Measurements from ENCODE around the gene HSPE1. TPM values are rescaled to one million over a fixed set of nuclear protein-coding genes. Genes with fewer than 3 reads are reported as not detected.
"Not testable (repeated sequence)": the region's sequence is repeated elsewhere in the genome, so short reads cannot be mapped to it uniquely, and the experiment has no call there.

Gene HSPE1
- total RNA-seq, 3 donors from 2014 or later (not counting 1 experiment from before 2014, with no cell fraction given) = 47.6 to 70.7 (median 50.7) TPM

- Mint-ChIP-seq H3K27ac (peak overlapping the region; percentile 35 to 41), H3K36me3 (peaks cover 12% of the 10 kb centered on the region)
These were observed 28.0 kb upstream of the HSPE1 start for GRCh38 chr2:197472166-197472565.

GRCh38 chr2:197477797-197478196, 22.4 kb upstream of the HSPE1 start:
- no peak overlapping the region for H3K27ac ChIP-seq (ENCODE audit: low read length)
- H3K27me3 ChIP-seq (ENCODE audit: control insufficient read depth, insufficient read depth, low read length) = no peaks in the 10 kb centered on the region
- peak overlapping the region in 1 of 2 donors; percentile 66 for H3K27ac Mint-ChIP-seq
- no peak for DNase-seq
- no peak for ATAC-seq
- no peaks in the 10 kb centered on the region for H3K4me1 ChIP-seq (ENCODE audit: control insufficient read depth, insufficient read depth, low read length)
- H3K27me3 Mint-ChIP-seq (ENCODE audit: low read depth in 2 of 2) = no peaks in the 10 kb centered on the region
- peaks cover 13% of the 10 kb centered on the region for H3K36me3 Mint-ChIP-seq
- no peak overlapping the region for H3K4me3 ChIP-seq (ENCODE audit: low read length)
- TF ChIP-seq CTCF (IDR thresholded peaks at IDR 0.05) = no peak
- H3K4me1 Mint-ChIP-seq = peaks cover 0 to 9% of the 10 kb centered on the region in 2 donors
- intact Hi-C loops (cut with micrococcal nuclease) = no loop called here
- WGBS (ENCODE audit: insufficient coverage) = 97% methylated on average over 3 of the region's 3 CpGs
- no peaks in the 10 kb centered on the region for H3K9me3 ChIP-seq (ENCODE audit: control insufficient read depth, insufficient read depth, low read length)
- H3K9me3 Mint-ChIP-seq = no peaks in the 10 kb centered on the region
- peaks cover 60% of the 10 kb centered on the region for H3K36me3 ChIP-seq (ENCODE audit: control insufficient read depth, insufficient read depth, low read length)
- H3K4me3 Mint-ChIP-seq = no peak overlapping the region

More at GRCh38 chr2:197472166-197472565, 28.0 kb upstream of the HSPE1 start:
- no peaks in the 10 kb centered on the region for H3K27me3 ChIP-seq (ENCODE audit: control insufficient read depth, insufficient read depth, low read length)
- Mint-ChIP-seq H3K4me3 (no peak overlapping the region), H3K27me3 (ENCODE audit: low read depth in 2 of 2) (no peaks in the 10 kb centered on the region), H3K4me1 (peaks cover 0 to 10% of the 10 kb centered on the region in 2 donors), H3K9me3 (no peaks in the 10 kb centered on the region)
- no peaks in the 10 kb centered on the region for H3K4me1 ChIP-seq (ENCODE audit: control insufficient read depth, insufficient read depth, low read length)
- no peak overlapping the region for H3K27ac ChIP-seq (ENCODE audit: low read length)
- WGBS (ENCODE audit: insufficient coverage) = 95% methylated on average over 4 of the region's 5 CpGs
- intact Hi-C loops (cut with micrococcal nuclease) = no loop called here
- H3K36me3 ChIP-seq (ENCODE audit: control insufficient read depth, insufficient read depth, low read length) = peaks cover 77% of the 10 kb centered on the region
- TF ChIP-seq CTCF (IDR thresholded peaks at IDR 0.05) = no peak
- DNase-seq (no peak), ATAC-seq (no peak)
- no peak overlapping the region for H3K4me3 ChIP-seq (ENCODE audit: low read length)
- no peaks in the 10 kb centered on the region for H3K9me3 ChIP-seq (ENCODE audit: control insufficient read depth, insufficient read depth, low read length)

GRCh38 chr2:197480165-197481036, 19.8 kb upstream of the HSPE1 start:
- TF ChIP-seq CTCF (IDR thresholded peaks at IDR 0.05) = no peak
- H3K27ac Mint-ChIP-seq = peak overlapping the region in 1 of 2 donors; percentile 8
- H3K36me3 ChIP-seq (ENCODE audit: control insufficient read depth, insufficient read depth, low read length) = peaks cover 40% of the 10 kb centered on the region
- no peaks in the 10 kb centered on the region for H3K27me3 ChIP-seq (ENCODE audit: control insufficient read depth, insufficient read depth, low read length)
- WGBS (ENCODE audit: insufficient coverage) = 97% methylated on average over 9 of the region's 9 CpGs
- intact Hi-C loops (cut with micrococcal nuclease) = no loop called here
- H3K9me3 Mint-ChIP-seq = no peaks in the 10 kb centered on the region
- peak in 1 of 3 donors; percentile 12 for ATAC-seq
- peaks cover 11% of the 10 kb centered on the region for H3K36me3 Mint-ChIP-seq
- H3K4me3 ChIP-seq (ENCODE audit: low read length) = no peak overlapping the region
- H3K9me3 ChIP-seq (ENCODE audit: control insufficient read depth, insufficient read depth, low read length) = peaks cover 8% of the 10 kb centered on the region
- peaks cover 0 to 9% of the 10 kb centered on the region in 2 donors for H3K4me1 Mint-ChIP-seq
- H3K27me3 Mint-ChIP-seq (ENCODE audit: low read depth in 2 of 2) = no peaks in the 10 kb centered on the region
- no peak overlapping the region for H3K27ac ChIP-seq (ENCODE audit: low read length)
- DNase-seq = no peak
- no peak overlapping the region for H3K4me3 Mint-ChIP-seq
- H3K4me1 ChIP-seq (ENCODE audit: control insufficient read depth, insufficient read depth, low read length) = no peaks in the 10 kb centered on the region

GRCh38 chr2:197484248-197484647, 15.9 kb upstream of the HSPE1 start:
- H3K4me1 Mint-ChIP-seq; H3K9me3 Mint-ChIP-seq; intact Hi-C loops (cut with micrococcal nuclease); H3K27ac ChIP-seq (ENCODE audit: low read length); H3K27me3 ChIP-seq (ENCODE audit: control insufficient read depth, insufficient read depth, low read length); H3K27me3 Mint-ChIP-seq (ENCODE audit: low read depth in 2 of 2); H3K9me3 ChIP-seq (ENCODE audit: control insufficient read depth, insufficient read depth, low read length); ATAC-seq; DNase-seq; H3K4me3 ChIP-seq (ENCODE audit: low read length); H3K4me3 Mint-ChIP-seq; H3K36me3 Mint-ChIP-seq; H3K4me1 ChIP-seq (ENCODE audit: control insufficient read depth, insufficient read depth, low read length): not testable (repeated sequence)
- peaks cover 39% of the 10 kb centered on the region for H3K36me3 ChIP-seq (ENCODE audit: control insufficient read depth, insufficient read depth, low read length)
- WGBS (ENCODE audit: insufficient coverage) = 96% methylated on average over 3 of the region's 3 CpGs
- peak overlapping the region in 1 of 2 donors; percentile 8 for H3K27ac Mint-ChIP-seq
